Esophagus muscularis mucosa (tissue), 4 donors: ENCODE measurements around the gene ONECUT3. TPM values are rescaled to one million over a fixed set of nuclear protein-coding genes. Genes with fewer than 3 reads are reported as not detected.

Source experiments
- DNase-seq: peaks from one replicate; pipeline ENCODE4 v3.0.0-alpha.2; 2017; ENCODE audit errors: extremely low spot score
- H3K27ac ChIP-seq, 4 donors: fragments of 200-600 bp; sonication (generic); replicated peaks in 1 of 4; 1 replicate in 3 of 4; 2 replicates in 1 of 4; pipeline ENCODE4 v1.5.1; 2016 to 2019; ENCODE audit warnings: mild to moderate bottlenecking in 1 of 4
- H3K27me3 ChIP-seq, 4 donors: fragments of 200-600 bp; sonication (generic); one replicate each; pipeline versions ENCODE4 v1.5.1 to v1.6.0; 2016 to 2019
- H3K36me3 ChIP-seq, 4 donors: fragments of 200-600 bp; sonication (generic); one replicate each; pipeline ENCODE4 v1.5.1; 2016 to 2019
- H3K4me1 ChIP-seq, 4 donors: fragments of 200-600 bp; sonication (generic); one replicate each; pipeline ENCODE4 v1.5.1; 2016 to 2019
- H3K4me3 ChIP-seq, 4 donors: fragments of 200-600 bp; sonication (generic); 1 replicate in 2 of 4; 2 replicates in 2 of 4; pipeline ENCODE4 v1.5.1; 2016 to 2019; ENCODE audit warnings: mild to moderate bottlenecking in 4 of 4, moderate library complexity in 1 of 4
- H3K9me3 ChIP-seq, 4 donors: fragments of 200-600 bp; sonication (generic); 1 replicate in 3 of 4; 2 replicates in 1 of 4; pipeline ENCODE4 v1.5.1; 2016 to 2019
- EP300 ChIP-seq: sonication (generic); formaldehyde crosslinking; IDR thresholded peaks from one replicate; pipeline ENCODE4 v1.6.1; 2017; ENCODE audit warnings: antibody characterized with exemption
- POLR2A ChIP-seq: fragments of 450-650 bp; IDR thresholded peaks from one replicate; pipeline ENCODE4 v1.6.1; 2017; ENCODE audit warnings: antibody characterized with exemption, moderate library complexity, mild to moderate bottlenecking, low read depth
- POLR2AphosphoS5 ChIP-seq, 2 donors: sonication (generic); formaldehyde crosslinking; IDR thresholded peaks; one replicate each; pipeline ENCODE4 v1.6.1; 2017; ENCODE audit warnings: antibody characterized with exemption in 2 of 2
- WGBS: methylation state at CpG from one replicate; pipeline ENCODE4 v1.1.5; 2018; 5-methylcytosine and 5-hydroxymethylcytosine counted together
- intact Hi-C: fragments of 100-400 bp; cut with DNase I; formaldehyde crosslinking; loops from one replicate; pipeline ENCODE4 v1.15.1; 2023
- total RNA-seq, 4 donors: library from RNA; depleted of rRNA; stranded (reverse); fragments of >200 nt; gene quantifications; one replicate each; pipeline versions ENCODE4 v1.1.0 to v1.2.1, GENCODE V29; 2016
- TF ChIP-seq, protein P1 (sequence below), 3 experiments: fragments of 200-600 bp in 2 of 3; fragments of 450-650 bp in 1 of 3; sonication (generic) in 2 of 3; IDR thresholded peaks; one replicate each; pipeline ENCODE4 v1.5.1; 2017 to 2019; ENCODE audit warnings: antibody characterized with exemption in 3 of 3, mild to moderate bottlenecking in 2 of 3, moderate library complexity in 1 of 3

The ONECUT3 gene
- total RNA-seq, 4 donors from 2014 or later: not detected

DNA sequence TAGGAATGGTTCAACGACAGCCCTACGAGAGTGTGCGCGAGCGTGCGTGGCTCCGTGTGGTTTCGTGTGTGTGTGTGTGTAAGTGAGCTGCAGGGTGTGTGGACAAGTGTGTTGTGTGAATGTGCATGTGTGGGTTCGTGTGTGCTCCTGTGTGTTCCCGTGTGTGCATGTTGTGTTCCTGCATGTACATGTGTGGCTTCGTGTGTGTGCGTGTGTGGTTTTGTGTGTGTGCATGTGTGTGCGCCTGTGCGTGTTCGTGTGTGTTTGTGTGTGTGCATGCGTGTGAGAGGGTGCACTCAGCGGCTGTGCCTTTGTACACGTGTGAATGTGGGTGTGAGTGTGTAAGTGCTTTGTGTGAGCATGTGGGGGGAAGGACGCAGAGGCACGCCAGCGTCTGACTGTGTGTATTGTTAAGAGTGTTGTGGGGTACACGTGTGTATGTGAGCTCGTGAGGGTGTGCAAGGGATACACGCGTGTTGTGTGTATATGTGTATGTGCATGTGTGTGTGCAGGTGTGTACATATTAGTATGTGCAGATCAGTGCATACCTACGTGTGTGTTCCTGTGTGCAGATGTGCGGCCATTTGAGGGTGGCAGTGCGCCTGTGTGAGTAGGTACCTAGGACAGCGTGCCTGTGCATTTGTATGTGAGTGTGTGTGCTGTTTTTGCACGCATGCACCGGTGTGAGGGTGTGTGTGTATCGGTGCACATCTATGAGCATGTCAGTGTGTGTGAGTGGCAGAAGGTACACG, 24.3 kb upstream of the ONECUT3 start:
- no peak overlapping the region for H3K4me3 ChIP-seq
- H3K27me3 ChIP-seq: peaks cover 0 to 99% (median 34%) of the 10 kb centered on the region in 4 donors
- DNase-seq: no peak
- no peaks in the 10 kb centered on the region for H3K36me3 ChIP-seq
- TF ChIP-seq POLR2A (no peak), POLR2AphosphoS5 (IDR thresholded peaks at IDR 0.05) (no peak), EP300 (no peak)
- WGBS: 89% methylated on average over 32 of the region's 33 CpGs
- peaks cover 4 to 14% (median 12%) of the 10 kb centered on the region in 4 donors for H3K4me1 ChIP-seq
- no peak overlapping the region for H3K27ac ChIP-seq
- no peaks in the 10 kb centered on the region for H3K9me3 ChIP-seq
- intact Hi-C loops: no loop called here

- no peak overlapping the region for H3K27ac ChIP-seq
- WGBS: 82% methylated on average over 11 of the region's 19 CpGs
- no peak for TF ChIP-seq POLR2A
- no peak for TF ChIP-seq EP300
- no peak for TF ChIP-seq POLR2AphosphoS5 (IDR thresholded peaks at IDR 0.05)
- TF ChIP-seq, protein P1, sequence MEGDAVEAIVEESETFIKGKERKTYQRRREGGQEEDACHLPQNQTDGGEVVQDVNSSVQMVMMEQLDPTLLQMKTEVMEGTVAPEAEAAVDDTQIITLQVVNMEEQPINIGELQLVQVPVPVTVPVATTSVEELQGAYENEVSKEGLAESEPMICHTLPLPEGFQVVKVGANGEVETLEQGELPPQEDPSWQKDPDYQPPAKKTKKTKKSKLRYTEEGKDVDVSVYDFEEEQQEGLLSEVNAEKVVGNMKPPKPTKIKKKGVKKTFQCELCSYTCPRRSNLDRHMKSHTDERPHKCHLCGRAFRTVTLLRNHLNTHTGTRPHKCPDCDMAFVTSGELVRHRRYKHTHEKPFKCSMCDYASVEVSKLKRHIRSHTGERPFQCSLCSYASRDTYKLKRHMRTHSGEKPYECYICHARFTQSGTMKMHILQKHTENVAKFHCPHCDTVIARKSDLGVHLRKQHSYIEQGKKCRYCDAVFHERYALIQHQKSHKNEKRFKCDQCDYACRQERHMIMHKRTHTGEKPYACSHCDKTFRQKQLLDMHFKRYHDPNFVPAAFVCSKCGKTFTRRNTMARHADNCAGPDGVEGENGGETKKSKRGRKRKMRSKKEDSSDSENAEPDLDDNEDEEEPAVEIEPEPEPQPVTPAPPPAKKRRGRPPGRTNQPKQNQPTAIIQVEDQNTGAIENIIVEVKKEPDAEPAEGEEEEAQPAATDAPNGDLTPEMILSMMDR (IDR thresholded peaks at IDR 0.05): no peak
- H3K4me1 ChIP-seq: peaks cover 4 to 14% (median 12%) of the 10 kb centered on the region in 4 donors
- peaks cover 0 to 100% (median 38%) of the 10 kb centered on the region in 4 donors for H3K27me3 ChIP-seq
- intact Hi-C loops: no loop called here
- no peaks in the 10 kb centered on the region for H3K36me3 ChIP-seq
- H3K4me3 ChIP-seq: no peak overlapping the region
- DNase-seq: no peak
- H3K9me3 ChIP-seq: no peaks in the 10 kb centered on the region
Measured at GRCh38 chr19:1729568-1729925, 23.8 kb upstream of the ONECUT3 start.

- peaks cover 0 to 100% (median 41%) of the 10 kb centered on the region in 4 donors for H3K27me3 ChIP-seq
- intact Hi-C loops: no loop called here
- DNase-seq: no peak
- H3K36me3 ChIP-seq: no peaks in the 10 kb centered on the region
- no peak overlapping the region for H3K4me3 ChIP-seq
- 87% methylated on average over 17 of the region's 17 CpGs for WGBS
- H3K4me1 ChIP-seq: peaks cover 4 to 12% (median 11%) of the 10 kb centered on the region in 4 donors
- no peaks in the 10 kb centered on the region for H3K9me3 ChIP-seq
- TF ChIP-seq EP300 (no peak), POLR2A (no peak), POLR2AphosphoS5 (IDR thresholded peaks at IDR 0.05) (no peak)
- TF ChIP-seq, protein P1 (IDR thresholded peaks at IDR 0.05): no peak
- no peak overlapping the region for H3K27ac ChIP-seq
Measured at GRCh38 chr19:1730157-1730556, 23.1 kb upstream of the ONECUT3 start.

DNA sequence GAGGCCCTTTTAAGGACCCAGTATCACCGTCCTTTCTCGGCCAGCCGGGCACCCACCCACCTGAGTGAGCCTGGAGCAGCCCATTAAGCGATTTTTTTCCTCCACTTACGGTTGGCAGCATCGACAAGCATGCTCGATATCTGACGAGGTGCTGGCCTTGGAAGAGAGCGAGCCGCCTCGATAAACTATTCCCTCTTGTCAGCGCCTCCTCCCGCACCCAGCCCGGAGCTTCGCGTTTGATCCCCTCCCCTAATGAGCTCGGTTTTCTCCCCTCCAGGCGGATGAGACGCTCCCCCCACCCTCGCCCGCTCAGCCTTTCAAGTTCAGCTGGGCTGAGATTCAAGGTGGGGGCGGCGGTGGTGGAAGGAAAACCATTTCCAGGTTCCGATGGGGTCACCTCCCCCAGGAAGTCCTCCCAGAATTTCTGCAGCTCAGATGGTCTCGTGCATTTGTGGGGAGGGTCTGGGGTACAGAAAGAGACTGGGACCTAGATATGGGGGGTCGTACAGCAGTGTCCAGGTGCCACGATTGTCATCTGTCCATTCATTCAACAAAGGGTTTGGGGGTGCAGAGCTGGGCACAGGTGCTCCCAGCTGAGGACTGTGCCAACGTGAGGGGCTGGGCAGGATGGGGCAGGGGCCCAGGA, 18.9 kb upstream of the ONECUT3 start:
- Histone ChIP-seq H3K27me3 (peaks cover 0 to 99% (median 33%) of the 10 kb centered on the region in 4 donors), H3K27ac (no peak overlapping the region), H3K9me3 (no peaks in the 10 kb centered on the region), H3K4me3 (no peak overlapping the region), H3K4me1 (no peaks in the 10 kb centered on the region), H3K36me3 (no peaks in the 10 kb centered on the region)
- intact Hi-C loops: no loop called here
- DNase-seq: no peak
- WGBS: 18% methylated on average over 24 of the region's 28 CpGs
- TF ChIP-seq EP300 (no peak), POLR2A (no peak), POLR2AphosphoS5 (IDR thresholded peaks at IDR 0.05) (no peak)
- TF ChIP-seq, protein P1 (IDR thresholded peaks at IDR 0.05): no peak

DNA sequence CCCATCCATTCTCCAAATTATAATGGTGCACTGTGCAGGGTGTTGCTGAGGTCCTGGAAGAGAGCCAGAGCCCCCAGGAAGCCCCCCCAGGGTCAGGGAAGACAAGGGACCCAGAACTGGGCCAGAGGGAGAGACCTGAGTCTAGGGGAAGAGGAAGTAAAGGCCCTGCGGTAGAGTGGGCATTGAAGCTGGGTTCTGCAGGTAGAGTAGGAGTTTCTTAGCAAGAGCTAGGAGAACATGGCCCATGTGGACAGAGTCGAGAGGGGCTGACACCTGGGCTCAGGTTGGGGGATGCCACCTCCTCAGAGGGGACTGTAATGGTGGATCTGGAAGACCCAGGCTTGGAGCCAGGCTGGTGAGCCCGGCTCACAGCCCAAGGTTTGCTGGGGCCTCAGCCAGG, 17.0 kb upstream of the ONECUT3 start:
- H3K4me1 ChIP-seq: no peaks in the 10 kb centered on the region
- H3K9me3 ChIP-seq: peaks cover 0 to 10% (median 5%) of the 10 kb centered on the region in 4 donors
- TF ChIP-seq, protein P1 (IDR thresholded peaks at IDR 0.05): no peak
- TF ChIP-seq POLR2AphosphoS5 (IDR thresholded peaks at IDR 0.05): no peak
- TF ChIP-seq POLR2A: no peak
- no peak for TF ChIP-seq EP300
- H3K27me3 ChIP-seq: peaks cover 0 to 97% (median 26%) of the 10 kb centered on the region in 4 donors
- 75% methylated on average over 3 of the region's 3 CpGs for WGBS
- no peak for DNase-seq
- intact Hi-C loops: no loop called here
- H3K27ac ChIP-seq: no peak overlapping the region
- no peak overlapping the region for H3K4me3 ChIP-seq
- no peaks in the 10 kb centered on the region for H3K36me3 ChIP-seq
